HepG2 (cell line): Measurements from ENCODE around the gene GFOD1. TPM values are rescaled to one million over a fixed set of nuclear protein-coding genes. Genes with fewer than 3 reads are reported as not detected.
A peak's percentile ranks its signal among the peaks of the same experiment; 100 is the strongest.

Experiments
- CENPX ChIP-seq: sonication (generic); formaldehyde crosslinking; IDR thresholded peaks from 2 replicates; pipeline ENCODE4 v1.9.0; 2021; ENCODE audit warnings: mild to moderate bottlenecking, missing genetic modification reagents, moderate library complexity
- DNMT1 ChIP-seq: sonication (generic); formaldehyde crosslinking; IDR thresholded peaks from 2 replicates; pipeline ENCODE4 v1.5.1; 2020; ENCODE audit warnings: mild to moderate bottlenecking, missing genetic modification reagents
- HCFC1 ChIP-seq: fragments of 150-350 bp; IDR thresholded peaks from 2 replicates; pipeline ENCODE4 v1.6.1; 2014; ENCODE audit warnings: low read depth, low read length
- HNRNPL ChIP-seq: fragments of 200-400 bp; formaldehyde crosslinking; IDR thresholded peaks from 2 replicates; pipeline ENCODE4 v1.6.1; 2017; ENCODE audit warnings: mild to moderate bottlenecking, low read depth, low read length
- KAT7 ChIP-seq: IDR thresholded peaks from 2 replicates; pipeline ENCODE4 v1.6.1; 2018; ENCODE audit warnings: borderline replicate concordance, missing compliant biosample characterization
- MXD4 ChIP-seq: IDR thresholded peaks from 2 replicates; pipeline ENCODE4 v1.6.1; 2016; ENCODE audit warnings: mild to moderate bottlenecking, missing biosample characterization, missing genetic modification reagents
- NFIB ChIP-seq: sonication (generic); formaldehyde crosslinking; IDR thresholded peaks from 2 replicates; pipeline ENCODE4 v1.9.0; 2021; ENCODE audit warnings: missing genetic modification reagents, mild to moderate bottlenecking, borderline replicate concordance
- NFKB2 ChIP-seq: sonication (generic); formaldehyde crosslinking; IDR thresholded peaks from 2 replicates; pipeline ENCODE4 v1.4.0; 2020; ENCODE audit warnings: missing genetic modification reagents, borderline replicate concordance
- TBX3 ChIP-seq: fragments of 450-650 bp; IDR thresholded peaks from 2 replicates; pipeline ENCODE4 v1.6.1; 2017; ENCODE audit warnings: antibody characterized with exemption, mild to moderate bottlenecking, inconsistent platforms, borderline replicate concordance
- TCF7L2 ChIP-seq: IDR thresholded peaks from 2 replicates; pipeline ENCODE4 v1.6.1; 2011; ENCODE audit warnings: mild to moderate bottlenecking, low read depth, low read length, moderate library complexity
- ZNF883 ChIP-seq: sonication (generic); formaldehyde crosslinking; IDR thresholded peaks from 2 replicates; pipeline ENCODE4 v1.5.1; 2020; ENCODE audit warnings: mild to moderate bottlenecking, missing genetic modification reagents; ENCODE audit errors: not compliant biosample characterization
- ZSCAN31 ChIP-seq: sonication (generic); formaldehyde crosslinking; IDR thresholded peaks from 2 replicates; pipeline ENCODE4 v1.5.0; 2020; ENCODE audit warnings: low read depth, mild to moderate bottlenecking, missing genetic modification reagents
- polyA plus RNA-seq, 8 experiments: library from polyadenylated mRNA; depleted of rRNA in 3 of 8; stranded (reverse) in 7 of 8; unstranded in 1 of 8; fragments of >200 nt; fragmentation: Illumina TruSeq in 4 of 8; extraction: Trizol in 4 of 8; gene quantifications; 2 replicates each; pipeline versions ENCODE4 v1.2.1 to v1.2.3, GENCODE V29; 2011 to 2016; ENCODE audit warnings: low read depth in 4 of 8, missing spikeins in 1 of 8, mixed read lengths in 1 of 8; ENCODE audit not compliant: insufficient read depth in 1 of 8
- total RNA-seq, 5 experiments: library from RNA; depleted of rRNA; stranded (reverse); fragments of >200 nt; fragmentation: Illumina TruSeq; extraction: Trizol; gene quantifications; 2 replicates each; pipeline ENCODE4 v1.2.3, GENCODE V29; 2016; ENCODE audit warnings: low read depth in 1 of 5
- TF ChIP-seq, protein P1 (sequence below), 2 experiments: fragments of 450-650 bp in 1 of 2; sonication (generic) in 1 of 2; formaldehyde crosslinking in 1 of 2; IDR thresholded peaks; 2 replicates each; pipeline versions ENCODE4 v1.6.1 to v1.8.0; 2016 to 2022; ENCODE audit warnings: antibody characterized with exemption in 1 of 2, mild to moderate bottlenecking in 1 of 2, missing genetic modification reagents in 1 of 2
- TF ChIP-seq, protein P2 (sequence below): sonication (generic); formaldehyde crosslinking; IDR thresholded peaks from 2 replicates; pipeline ENCODE4 v1.9.0; 2021; ENCODE audit warnings: missing genetic modification reagents, mild to moderate bottlenecking, borderline replicate concordance
- TF ChIP-seq, protein P3 (sequence below): sonication (generic); formaldehyde crosslinking; IDR thresholded peaks from 2 replicates; pipeline ENCODE4 v1.4.0; 2020; ENCODE audit warnings: mild to moderate bottlenecking, missing genetic modification reagents

Gene GFOD1
- total and polyA plus RNA-seq, 2 of the 13 experiments (the other 11 are each of a cell fraction or from before 2014, with no cell fraction given) = 1.9 to 6.4 TPM

DNA sequence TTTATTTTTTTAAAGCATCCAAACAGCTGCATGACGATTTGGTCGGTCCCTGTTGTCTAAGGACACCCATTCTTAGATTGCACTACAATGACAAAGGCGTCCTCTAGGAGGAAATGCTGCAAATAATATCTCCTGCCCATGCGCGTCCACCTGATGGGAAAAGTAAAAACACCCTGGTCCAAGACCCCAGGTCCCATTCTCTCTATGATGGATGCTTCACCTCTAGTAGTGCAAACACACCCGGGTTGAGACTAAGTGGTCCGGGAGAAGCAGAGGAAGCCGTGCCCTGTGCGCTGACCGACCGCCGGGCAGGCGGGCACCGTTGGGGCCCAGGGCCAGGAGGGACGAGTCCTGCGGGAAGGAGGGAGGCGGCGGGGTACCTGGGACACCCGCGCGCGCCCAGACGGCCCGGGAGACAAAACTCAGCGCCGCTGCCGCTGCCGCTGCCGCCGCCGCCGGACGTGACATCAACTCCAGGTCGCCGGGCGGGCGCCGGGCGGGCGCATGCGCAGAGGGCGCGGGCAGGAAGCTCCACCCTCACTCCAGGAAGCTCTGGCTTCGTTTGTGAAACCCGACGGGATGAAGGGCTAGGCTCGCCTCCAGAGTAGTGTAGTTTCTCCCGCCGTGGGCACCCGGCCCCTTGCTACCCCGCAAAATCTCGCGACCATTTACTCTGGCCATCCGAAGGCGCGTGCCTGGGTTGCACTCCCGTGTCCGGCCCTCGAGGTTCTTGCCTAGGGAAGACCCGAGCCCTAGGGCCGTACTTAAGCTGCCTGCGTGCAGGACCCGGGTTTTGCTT lies 159.1 kb downstream of the GFOD1 start, which contains the start of gene TBC1D7 (continued):
- TF ChIP-seq, protein P1, sequence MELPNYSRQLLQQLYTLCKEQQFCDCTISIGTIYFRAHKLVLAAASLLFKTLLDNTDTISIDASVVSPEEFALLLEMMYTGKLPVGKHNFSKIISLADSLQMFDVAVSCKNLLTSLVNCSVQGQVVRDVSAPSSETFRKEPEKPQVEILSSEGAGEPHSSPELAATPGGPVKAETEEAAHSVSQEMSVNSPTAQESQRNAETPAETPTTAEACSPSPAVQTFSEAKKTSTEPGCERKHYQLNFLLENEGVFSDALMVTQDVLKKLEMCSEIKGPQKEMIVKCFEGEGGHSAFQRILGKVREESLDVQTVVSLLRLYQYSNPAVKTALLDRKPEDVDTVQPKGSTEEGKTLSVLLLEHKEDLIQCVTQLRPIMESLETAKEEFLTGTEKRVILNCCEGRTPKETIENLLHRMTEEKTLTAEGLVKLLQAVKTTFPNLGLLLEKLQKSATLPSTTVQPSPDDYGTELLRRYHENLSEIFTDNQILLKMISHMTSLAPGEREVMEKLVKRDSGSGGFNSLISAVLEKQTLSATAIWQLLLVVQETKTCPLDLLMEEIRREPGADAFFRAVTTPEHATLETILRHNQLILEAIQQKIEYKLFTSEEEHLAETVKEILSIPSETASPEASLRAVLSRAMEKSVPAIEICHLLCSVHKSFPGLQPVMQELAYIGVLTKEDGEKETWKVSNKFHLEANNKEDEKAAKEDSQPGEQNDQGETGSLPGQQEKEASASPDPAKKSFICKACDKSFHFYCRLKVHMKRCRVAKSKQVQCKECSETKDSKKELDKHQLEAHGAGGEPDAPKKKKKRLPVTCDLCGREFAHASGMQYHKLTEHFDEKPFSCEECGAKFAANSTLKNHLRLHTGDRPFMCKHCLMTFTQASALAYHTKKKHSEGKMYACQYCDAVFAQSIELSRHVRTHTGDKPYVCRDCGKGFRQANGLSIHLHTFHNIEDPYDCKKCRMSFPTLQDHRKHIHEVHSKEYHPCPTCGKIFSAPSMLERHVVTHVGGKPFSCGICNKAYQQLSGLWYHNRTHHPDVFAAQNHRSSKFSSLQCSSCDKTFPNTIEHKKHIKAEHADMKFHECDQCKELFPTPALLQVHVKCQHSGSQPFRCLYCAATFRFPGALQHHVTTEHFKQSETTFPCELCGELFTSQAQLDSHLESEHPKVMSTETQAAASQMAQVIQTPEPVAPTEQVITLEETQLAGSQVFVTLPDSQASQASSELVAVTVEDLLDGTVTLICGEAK (IDR thresholded peaks at IDR 0.05) = no peak
- TF ChIP-seq, protein P1 (CRISPR knock-in tag; IDR thresholded peaks at IDR 0.05) = peak; percentile 82
- TF ChIP-seq, protein P2, sequence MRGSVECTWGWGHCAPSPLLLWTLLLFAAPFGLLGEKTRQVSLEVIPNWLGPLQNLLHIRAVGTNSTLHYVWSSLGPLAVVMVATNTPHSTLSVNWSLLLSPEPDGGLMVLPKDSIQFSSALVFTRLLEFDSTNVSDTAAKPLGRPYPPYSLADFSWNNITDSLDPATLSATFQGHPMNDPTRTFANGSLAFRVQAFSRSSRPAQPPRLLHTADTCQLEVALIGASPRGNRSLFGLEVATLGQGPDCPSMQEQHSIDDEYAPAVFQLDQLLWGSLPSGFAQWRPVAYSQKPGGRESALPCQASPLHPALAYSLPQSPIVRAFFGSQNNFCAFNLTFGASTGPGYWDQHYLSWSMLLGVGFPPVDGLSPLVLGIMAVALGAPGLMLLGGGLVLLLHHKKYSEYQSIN (CRISPR knock-in tag) = no peak
- no peak; the same call in 1 of the 2 replicates for TF ChIP-seq MXD4 (CRISPR knock-in tag)
- no peak; the same call in 1 of the 2 replicates for TF ChIP-seq HCFC1
- TF ChIP-seq KAT7 (CRISPR knock-in tag) = peak; percentile 98; the same call in 1 of the 2 replicates
- peak; percentile 87; the same call in 1 of the 2 replicates for TF ChIP-seq DNMT1 (CRISPR knock-in tag)
- peak; percentile 85; the same call in 1 of the 2 replicates for TF ChIP-seq NFKB2 (CRISPR knock-in tag)
- TF ChIP-seq ZSCAN31 (CRISPR knock-in tag) = no peak
- TF ChIP-seq, protein P3, sequence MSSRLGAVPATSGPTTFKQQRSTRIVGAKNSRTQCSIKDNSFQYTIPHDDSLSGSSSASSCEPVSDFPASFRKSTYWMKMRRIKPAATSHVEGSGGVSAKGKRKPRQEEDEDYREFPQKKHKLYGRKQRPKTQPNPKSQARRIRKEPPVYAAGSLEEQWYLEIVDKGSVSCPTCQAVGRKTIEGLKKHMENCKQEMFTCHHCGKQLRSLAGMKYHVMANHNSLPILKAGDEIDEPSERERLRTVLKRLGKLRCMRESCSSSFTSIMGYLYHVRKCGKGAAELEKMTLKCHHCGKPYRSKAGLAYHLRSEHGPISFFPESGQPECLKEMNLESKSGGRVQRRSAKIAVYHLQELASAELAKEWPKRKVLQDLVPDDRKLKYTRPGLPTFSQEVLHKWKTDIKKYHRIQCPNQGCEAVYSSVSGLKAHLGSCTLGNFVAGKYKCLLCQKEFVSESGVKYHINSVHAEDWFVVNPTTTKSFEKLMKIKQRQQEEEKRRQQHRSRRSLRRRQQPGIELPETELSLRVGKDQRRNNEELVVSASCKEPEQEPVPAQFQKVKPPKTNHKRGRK (CRISPR knock-in tag) = no peak; the same call in 1 of the 2 replicates
- TF ChIP-seq TCF7L2 = no peak
- no peak for TF ChIP-seq TBX3
- peak; percentile 86 for TF ChIP-seq ZNF883 (CRISPR knock-in tag)
- TF ChIP-seq CENPX (CRISPR knock-in tag) = no peak
- peak; percentile 25; the same call in 1 of the 2 replicates for TF ChIP-seq HNRNPL
- no peak for TF ChIP-seq NFIB (CRISPR knock-in tag)
